ENCODE measurements around the gene PGAP3. TPM values are rescaled to one million over a fixed set of nuclear protein-coding genes. Genes with fewer than 3 reads are reported as not detected.

Gene PGAP3
- total RNA-seq, 1 experiment from 2014 or later, result 29.0 TPM

- no peak for DNase-seq
- no peaks in the 10 kb centered on the region for H4K20me1 ChIP-seq (ENCODE audit: control insufficient read depth, insufficient read depth, insufficient read length)
- no peak overlapping the region for H4K8ac ChIP-seq (replicated peaks; ENCODE audit: insufficient read length, low read depth, low read length)
- no peak overlapping the region for H3K18ac ChIP-seq (ENCODE audit: insufficient read length, low read depth, low read length)
- no peak overlapping the region for H3K23ac ChIP-seq (ENCODE audit: insufficient read length, low read depth, low read length)
- H3K4me1 ChIP-seq (ENCODE audit: insufficient read depth, low read length), result peaks cover 21% of the 10 kb centered on the region; the same call in 1 of the 2 replicates
- H2BK12ac ChIP-seq (ENCODE audit: insufficient read length, low read depth, low read length), result no peak overlapping the region
- no CpG with 5 or more reads among the region's 12 CpGs for WGBS (ENCODE audit: extremely low coverage, insufficient read length, low lambda C conversion rate)
- no peak overlapping the region for H3K14ac ChIP-seq (ENCODE audit: insufficient read depth, low read length)
- no peaks in the 10 kb centered on the region for H3K9me3 ChIP-seq (ENCODE audit: control insufficient read depth, low read depth, low read length)
- peaks cover 63 to 80% of the 10 kb centered on the region in 2 experiments for H3K4me1 Mint-ChIP-seq
- no peak overlapping the region for H3K56ac ChIP-seq (ENCODE audit: insufficient read length, low read depth, low read length)
- no peaks in the 10 kb centered on the region for H3K79me2 ChIP-seq (ENCODE audit: insufficient read depth, low read length)
- no peaks in the 10 kb centered on the region; a peak in 1 of 5 replicates for H3K9me3 Mint-ChIP-seq
- H3K27ac ChIP-seq (ENCODE audit: insufficient read length, low read depth, low read length), result no peak overlapping the region
- no peak overlapping the region for H3K9ac ChIP-seq (ENCODE audit: extremely low read depth, insufficient read length, low read length)
- H2BK120ac ChIP-seq (ENCODE audit: low read depth, low read length, poor library complexity, severe bottlenecking), result no peak overlapping the region
- no peak overlapping the region for H3K4me3 Mint-ChIP-seq
- H3K79me1 ChIP-seq (ENCODE audit: insufficient read depth, low read depth, low read length, poor library complexity, severe bottlenecking), result no peaks in the 10 kb centered on the region
- H3K36me3 Mint-ChIP-seq (ENCODE audit: insufficient read depth in 1 of 3, low read depth in 3 of 3), result no peaks in the 10 kb centered on the region; a peak in 1 of 7 replicates
- no peak overlapping the region for H2BK5ac ChIP-seq (ENCODE audit: insufficient read length, low read length)
- H2BK20ac ChIP-seq (ENCODE audit: low read depth, low read length, poor library complexity, severe bottlenecking), result no peak overlapping the region
- H2BK15ac ChIP-seq (ENCODE audit: low read depth, low read length), result no peak overlapping the region
- H2AK5ac ChIP-seq (ENCODE audit: insufficient read length, low read length), result no peak overlapping the region
- H3K4me2 ChIP-seq (ENCODE audit: insufficient read depth, insufficient read length, low read length), result no peak overlapping the region
- H4K91ac ChIP-seq (ENCODE audit: insufficient read length, low read depth, low read length), result no peak overlapping the region
- H2AFZ ChIP-seq (ENCODE audit: low read length), result no peak overlapping the region
- no peak for TF ChIP-seq CTCF (conservative IDR thresholded peaks at IDR 0.05)
- no peak overlapping the region for H3T11ph ChIP-seq (ENCODE audit: low read length)
- H3K23me2 ChIP-seq (ENCODE audit: insufficient read length, low read depth, low read length, poor library complexity, severe bottlenecking), result peaks cover 13% of the 10 kb centered on the region
- H3K27me3 Mint-ChIP-seq (ENCODE audit: low read depth), result peaks cover 34% of the 10 kb centered on the region
- no peak overlapping the region for H3K4ac ChIP-seq (ENCODE audit: low read depth, low read length)
- no peak overlapping the region for H4K5ac ChIP-seq (ENCODE audit: insufficient read length, low read depth, low read length)
- H3K27me3 ChIP-seq (ENCODE audit: insufficient read depth, low read length), result peaks cover 13% of the 10 kb centered on the region; the same call in 1 of the 2 replicates
- H3K27ac Mint-ChIP-seq, result no peak overlapping the region
These were observed 58.0 kb downstream of the PGAP3 start for GRCh38 chr17:39629898-39630297.
